ENCODE measurements around the gene NFIC.

GRCh38 chr19:3503036-3503572, 136.7 kb downstream of the NFIC start:
- TF ChIP-seq EZH2phosphoT487 (IDR thresholded peaks at IDR 0.05; ENCODE audit: borderline replicate concordance, low read depth, low read length) = no peak
- TF ChIP-seq, protein P1, sequence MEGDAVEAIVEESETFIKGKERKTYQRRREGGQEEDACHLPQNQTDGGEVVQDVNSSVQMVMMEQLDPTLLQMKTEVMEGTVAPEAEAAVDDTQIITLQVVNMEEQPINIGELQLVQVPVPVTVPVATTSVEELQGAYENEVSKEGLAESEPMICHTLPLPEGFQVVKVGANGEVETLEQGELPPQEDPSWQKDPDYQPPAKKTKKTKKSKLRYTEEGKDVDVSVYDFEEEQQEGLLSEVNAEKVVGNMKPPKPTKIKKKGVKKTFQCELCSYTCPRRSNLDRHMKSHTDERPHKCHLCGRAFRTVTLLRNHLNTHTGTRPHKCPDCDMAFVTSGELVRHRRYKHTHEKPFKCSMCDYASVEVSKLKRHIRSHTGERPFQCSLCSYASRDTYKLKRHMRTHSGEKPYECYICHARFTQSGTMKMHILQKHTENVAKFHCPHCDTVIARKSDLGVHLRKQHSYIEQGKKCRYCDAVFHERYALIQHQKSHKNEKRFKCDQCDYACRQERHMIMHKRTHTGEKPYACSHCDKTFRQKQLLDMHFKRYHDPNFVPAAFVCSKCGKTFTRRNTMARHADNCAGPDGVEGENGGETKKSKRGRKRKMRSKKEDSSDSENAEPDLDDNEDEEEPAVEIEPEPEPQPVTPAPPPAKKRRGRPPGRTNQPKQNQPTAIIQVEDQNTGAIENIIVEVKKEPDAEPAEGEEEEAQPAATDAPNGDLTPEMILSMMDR (conservative IDR thresholded peaks at IDR 0.05; ENCODE audit: low read length) = no peak
